ENCODE results near the gene LMAN1.

DNA sequence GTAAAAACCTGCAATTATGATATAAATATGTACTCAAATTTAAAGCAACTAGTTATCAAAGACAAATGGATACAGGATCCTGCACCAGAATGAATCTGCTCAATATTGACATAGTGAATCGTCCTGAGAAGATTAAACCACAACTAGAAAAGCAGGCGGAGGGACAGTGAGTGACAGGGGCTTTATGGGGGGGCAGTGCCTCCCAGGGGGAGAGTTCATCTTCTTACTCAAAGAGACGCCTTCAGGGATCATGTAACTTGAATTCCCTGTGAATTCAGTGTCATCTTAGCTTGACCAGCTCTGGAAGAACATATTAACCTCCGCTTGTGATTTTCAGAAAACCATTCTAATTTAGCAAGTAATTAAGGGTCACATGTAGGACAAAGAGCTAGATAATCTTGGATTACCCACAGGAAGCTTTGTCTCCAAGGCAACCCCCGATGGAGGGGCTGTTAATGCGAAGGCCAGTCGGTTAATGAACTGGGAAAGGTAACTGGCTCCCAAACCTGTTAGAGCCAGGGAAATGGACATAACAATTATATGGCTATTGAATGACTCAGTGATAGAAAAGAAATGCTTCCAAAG lies 17.4 kb upstream of the LMAN1 start:
- TF ChIP-seq, protein P1, sequence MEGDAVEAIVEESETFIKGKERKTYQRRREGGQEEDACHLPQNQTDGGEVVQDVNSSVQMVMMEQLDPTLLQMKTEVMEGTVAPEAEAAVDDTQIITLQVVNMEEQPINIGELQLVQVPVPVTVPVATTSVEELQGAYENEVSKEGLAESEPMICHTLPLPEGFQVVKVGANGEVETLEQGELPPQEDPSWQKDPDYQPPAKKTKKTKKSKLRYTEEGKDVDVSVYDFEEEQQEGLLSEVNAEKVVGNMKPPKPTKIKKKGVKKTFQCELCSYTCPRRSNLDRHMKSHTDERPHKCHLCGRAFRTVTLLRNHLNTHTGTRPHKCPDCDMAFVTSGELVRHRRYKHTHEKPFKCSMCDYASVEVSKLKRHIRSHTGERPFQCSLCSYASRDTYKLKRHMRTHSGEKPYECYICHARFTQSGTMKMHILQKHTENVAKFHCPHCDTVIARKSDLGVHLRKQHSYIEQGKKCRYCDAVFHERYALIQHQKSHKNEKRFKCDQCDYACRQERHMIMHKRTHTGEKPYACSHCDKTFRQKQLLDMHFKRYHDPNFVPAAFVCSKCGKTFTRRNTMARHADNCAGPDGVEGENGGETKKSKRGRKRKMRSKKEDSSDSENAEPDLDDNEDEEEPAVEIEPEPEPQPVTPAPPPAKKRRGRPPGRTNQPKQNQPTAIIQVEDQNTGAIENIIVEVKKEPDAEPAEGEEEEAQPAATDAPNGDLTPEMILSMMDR (IDR thresholded peaks at IDR 0.05) = no peak
- TF ChIP-seq, protein P2, sequence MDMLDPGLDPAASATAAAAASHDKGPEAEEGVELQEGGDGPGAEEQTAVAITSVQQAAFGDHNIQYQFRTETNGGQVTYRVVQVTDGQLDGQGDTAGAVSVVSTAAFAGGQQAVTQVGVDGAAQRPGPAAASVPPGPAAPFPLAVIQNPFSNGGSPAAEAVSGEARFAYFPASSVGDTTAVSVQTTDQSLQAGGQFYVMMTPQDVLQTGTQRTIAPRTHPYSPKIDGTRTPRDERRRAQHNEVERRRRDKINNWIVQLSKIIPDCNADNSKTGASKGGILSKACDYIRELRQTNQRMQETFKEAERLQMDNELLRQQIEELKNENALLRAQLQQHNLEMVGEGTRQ (CRISPR knock-in tag; IDR thresholded peaks at IDR 0.05) = no peak
- TF ChIP-seq CREB1 (CRISPR knock-in tag; IDR thresholded peaks at IDR 0.05) (no peak), ESRRA (CRISPR knock-in tag; IDR thresholded peaks at IDR 0.05; ENCODE audit: borderline replicate concordance) (no peak)

Data from WTC11 (cell line).